GM23248 (cell line): Measurements from ENCODE around the gene HEBP1.

Experiments used
- EZH2 ChIP-seq: fragments of 200-600 bp; sonication (generic); IDR thresholded peaks from 2 replicates; pipeline ENCODE4 v1.6.1; 2018; ENCODE audit warnings: antibody characterized with exemption, mild to moderate bottlenecking; ENCODE audit not compliant: insufficient read depth, poor library complexity, severe bottlenecking
- EZH2phosphoT487 ChIP-seq: fragments of 200-600 bp; sonication (generic); IDR thresholded peaks from 2 replicates; pipeline ENCODE4 v1.6.1; 2018; ENCODE audit warnings: antibody characterized with exemption, moderate library complexity, mild to moderate bottlenecking, low read depth; ENCODE audit not compliant: insufficient read depth

GRCh38 chr12:12936983-12937491, 63.0 kb downstream of the HEBP1 start:
- no peak for TF ChIP-seq EZH2phosphoT487
- TF ChIP-seq EZH2: no peak
